HG03175 (cell line): ENCODE measurements around the gene SLC24A4.

Source experiments
- ATAC-seq: cut with Tn5 transposase; IDR thresholded peaks from one replicate; pipeline ENCODE4 v1.9.1; 2021; ENCODE audit warnings: mild to moderate bottlenecking, moderate library complexity; ENCODE audit not compliant: unreplicated experiment

Gene SLC24A4

GRCh38 chr14:92451755-92452154 is 128.8 kb downstream of the SLC24A4 start:
- no peak for ATAC-seq

DNA sequence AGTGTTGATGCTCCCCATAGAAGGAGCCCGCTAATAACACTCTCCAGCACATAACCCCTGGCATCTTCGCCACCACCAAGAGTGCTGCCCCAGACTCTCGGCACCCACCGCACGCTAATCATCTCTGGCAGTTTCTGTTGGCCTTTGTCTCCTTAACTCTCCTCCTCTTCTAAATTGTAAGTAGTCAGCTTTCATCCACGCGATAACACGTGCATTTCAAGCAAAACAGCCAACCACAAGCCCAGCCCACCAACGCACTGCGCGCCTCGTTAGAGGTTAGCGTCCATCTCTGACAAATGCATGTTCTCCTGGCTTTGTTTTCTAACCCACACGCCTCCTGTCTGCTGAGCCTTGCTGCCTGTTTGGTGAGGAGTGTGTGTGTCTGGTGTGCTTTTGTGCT is 129.5 kb downstream of the SLC24A4 start:
- no peak for ATAC-seq

DNA sequence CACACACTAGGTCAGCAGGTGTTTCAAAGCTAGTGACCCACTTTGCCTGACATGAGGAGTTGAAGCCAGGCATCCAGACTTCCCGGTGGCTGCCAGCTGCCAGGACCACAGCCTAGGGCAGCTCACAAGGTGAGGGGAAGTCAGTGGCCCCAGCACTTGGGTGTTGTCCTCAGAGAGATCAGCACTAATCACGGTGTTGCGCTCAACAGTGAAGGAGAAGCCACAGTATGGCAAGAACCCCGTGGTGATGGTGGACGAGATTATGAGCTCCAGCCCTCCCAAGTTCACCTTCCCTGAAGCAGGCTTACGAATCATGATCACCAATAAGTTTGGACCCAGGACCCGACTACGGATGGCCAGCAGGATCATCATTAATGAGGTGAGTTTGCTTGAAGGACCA is 130.7 kb downstream of the SLC24A4 start:
- ATAC-seq = no peak

GRCh38 chr14:92455231-92455630 is 132.3 kb downstream of the SLC24A4 start:
- no peak for ATAC-seq

DNA sequence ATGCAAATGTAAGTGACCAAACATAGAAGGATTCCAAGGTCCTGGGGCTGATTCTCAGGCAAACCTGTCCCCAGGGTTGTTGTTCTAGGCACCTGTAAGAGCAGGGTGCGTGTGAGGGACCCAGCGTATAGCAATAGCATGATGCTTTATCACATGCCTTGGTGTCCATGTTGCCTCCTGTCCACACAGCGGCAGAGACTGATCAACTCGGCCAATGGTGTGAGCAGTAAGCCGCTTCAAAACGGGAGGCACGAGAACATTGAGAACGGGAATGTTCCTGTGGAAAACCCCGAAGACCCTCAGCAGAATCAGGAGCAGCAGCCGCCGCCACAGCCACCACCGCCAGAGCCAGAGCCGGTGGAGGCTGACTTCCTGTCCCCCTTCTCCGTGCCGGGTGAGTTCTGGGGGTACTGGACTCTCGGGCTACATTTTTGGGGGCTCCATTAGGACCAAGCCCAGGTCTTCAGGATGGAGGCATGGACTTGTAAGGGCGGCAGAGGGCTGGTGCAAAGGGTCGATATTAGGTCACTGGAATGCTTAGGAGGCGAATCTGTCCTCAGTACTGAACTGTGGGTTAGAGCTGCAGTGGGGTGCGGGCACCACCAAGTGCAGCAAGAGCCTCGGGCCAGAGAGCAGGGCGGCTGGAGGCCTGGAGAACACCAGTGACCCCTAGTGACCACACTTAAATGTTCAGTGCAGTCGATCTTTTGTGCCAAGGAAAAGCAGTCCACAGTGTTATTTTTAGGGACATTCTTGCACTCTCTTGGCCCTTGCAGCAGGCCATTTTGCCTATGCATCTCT is 133.4 kb downstream of the SLC24A4 start:
- peak; percentile 40 for ATAC-seq

GRCh38 chr14:92457016-92457565 is 134.1 kb downstream of the SLC24A4 start:
- ATAC-seq = no peak

DNA sequence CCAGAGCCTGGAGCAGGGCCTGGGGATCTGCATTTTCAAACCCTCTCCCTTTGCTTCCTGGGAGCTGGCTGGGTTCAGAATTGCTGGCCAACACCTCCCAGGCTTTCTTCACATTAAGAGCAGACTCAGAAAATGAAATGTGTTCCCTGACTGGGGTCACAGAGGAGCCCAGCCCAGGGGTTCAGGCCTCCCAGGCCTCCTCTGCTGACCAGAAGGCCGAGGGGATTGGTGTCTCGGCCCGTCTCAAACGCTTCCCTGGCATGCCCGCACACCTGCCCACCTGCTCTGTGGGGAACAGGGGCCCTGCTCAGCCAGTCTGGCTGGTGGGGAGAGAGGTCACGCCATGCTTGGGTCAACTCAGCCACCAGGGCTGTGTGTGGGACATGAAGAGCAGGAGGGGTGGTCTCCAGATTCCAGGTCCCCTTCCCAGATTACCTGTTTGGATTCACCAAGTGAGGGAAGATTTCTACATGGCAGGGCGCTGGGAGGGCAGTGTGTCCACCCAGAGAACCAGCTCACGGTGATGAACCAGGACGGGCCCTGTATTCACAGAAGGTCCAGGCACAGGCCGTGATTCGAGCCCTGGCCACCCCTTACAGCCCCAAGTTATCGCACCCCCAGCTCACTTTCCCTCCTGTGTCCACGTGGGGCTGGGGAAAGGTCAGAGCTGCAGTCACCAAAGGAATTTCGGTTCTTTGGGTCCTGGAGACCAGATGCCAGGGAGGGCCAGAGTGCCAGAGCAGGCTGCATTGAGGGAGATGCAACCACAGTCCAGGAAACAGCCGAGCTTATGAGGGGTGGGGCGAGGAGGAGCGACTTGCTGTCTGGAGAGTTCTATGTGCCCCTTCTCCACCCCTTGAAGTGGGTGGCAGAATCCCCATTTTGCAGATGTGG is 135.4 kb downstream of the SLC24A4 start:
- ATAC-seq = no peak

DNA sequence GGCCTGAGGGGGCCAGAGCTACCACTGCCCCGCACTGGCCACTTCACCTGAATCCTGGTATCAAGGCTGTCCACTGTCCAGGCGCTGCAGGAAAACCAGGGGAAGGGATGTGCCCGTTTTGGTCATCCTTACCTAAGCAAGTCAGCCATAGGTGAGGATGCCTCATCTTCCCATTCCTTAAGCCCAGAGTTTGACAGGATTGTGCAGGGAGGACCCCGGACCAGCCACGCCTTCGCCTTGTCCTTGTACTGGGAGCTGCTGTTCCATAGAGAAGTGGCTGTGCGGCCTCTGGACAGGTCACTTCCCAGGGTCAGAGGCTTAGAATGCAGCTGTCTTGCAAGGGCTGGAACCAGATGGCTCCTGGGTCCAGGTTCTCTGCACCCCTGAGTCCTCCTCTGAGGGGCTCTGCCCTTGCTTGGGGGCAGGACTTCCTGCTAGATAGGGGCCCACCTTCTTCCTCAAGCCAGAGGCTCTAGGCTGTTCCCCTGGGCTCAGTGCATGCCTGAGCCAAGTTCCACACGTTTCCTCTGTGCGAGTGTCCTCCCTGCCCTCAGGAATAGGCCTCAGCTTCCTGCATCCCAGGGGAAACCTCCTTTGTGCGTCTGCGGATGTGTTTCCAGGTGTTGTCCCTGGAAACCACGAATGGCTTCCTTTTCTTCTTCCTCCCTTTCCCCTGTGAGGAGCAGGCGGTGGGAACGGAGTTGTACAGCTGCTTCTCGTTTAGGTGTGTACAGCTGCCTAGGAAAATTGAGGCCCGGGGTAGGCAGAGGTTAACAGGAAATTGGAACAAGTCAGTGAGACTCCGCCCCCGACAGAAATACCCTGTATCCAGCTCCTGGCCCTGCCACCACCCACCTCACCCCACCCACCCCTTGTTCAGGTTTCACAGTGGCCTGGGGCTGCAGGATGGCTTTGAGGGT is 136.3 kb downstream of the SLC24A4 start:
- no peak for ATAC-seq

GRCh38 chr14:92459950-92460421 is 137.0 kb downstream of the SLC24A4 start:
- no peak for ATAC-seq

DNA sequence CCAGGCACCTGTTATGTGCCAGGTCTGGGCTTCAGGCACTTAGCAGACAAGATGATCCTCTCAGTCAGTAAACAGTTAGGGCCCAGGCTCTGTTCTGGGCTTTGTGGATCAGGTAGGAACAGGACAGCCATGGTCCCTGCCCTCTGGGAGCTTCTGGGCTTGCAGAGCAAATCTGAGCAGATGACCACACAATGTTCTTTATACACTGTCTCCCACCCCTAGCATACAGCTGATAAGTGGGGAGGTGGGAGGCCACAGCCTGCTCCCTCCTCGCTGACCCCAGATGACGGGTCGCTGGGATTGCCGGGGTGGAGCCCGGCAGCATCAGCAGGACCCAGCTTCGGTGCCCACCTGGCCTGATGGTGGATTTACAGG is 137.6 kb downstream of the SLC24A4 start:
- ATAC-seq = no peak

DNA sequence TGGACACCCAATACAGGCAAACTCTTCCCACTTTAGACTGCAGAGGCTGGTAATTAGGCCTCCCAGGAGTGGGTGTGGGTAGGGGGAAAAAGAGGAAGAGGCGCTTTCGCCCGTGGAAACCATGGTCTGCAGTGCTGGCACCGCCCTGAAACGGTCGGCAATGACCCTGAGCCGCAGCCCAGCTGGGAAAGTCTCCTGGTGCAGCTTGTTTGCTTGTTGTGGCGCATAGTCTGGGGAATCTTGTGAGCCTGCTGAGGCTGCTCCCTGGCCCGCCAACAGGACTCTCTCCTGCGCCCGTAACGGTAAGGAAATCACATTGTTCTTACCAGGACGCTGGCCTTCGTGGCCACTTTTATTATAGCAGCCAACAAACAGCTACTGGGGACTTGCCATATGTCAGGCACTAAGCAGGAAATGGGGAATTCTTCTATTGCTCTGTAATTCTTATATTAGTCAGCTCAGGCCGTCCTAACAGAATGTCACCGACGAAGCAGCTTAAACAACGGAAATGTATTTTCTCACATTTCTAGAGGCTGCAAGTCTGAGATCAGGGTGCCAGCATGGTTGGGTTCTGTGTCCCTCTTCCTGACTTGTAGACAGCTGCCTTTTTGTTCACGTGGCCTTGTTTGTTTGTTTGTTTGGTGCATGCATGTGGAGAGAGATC is 138.1 kb downstream of the SLC24A4 start:
- ATAC-seq = peak; percentile 58

DNA sequence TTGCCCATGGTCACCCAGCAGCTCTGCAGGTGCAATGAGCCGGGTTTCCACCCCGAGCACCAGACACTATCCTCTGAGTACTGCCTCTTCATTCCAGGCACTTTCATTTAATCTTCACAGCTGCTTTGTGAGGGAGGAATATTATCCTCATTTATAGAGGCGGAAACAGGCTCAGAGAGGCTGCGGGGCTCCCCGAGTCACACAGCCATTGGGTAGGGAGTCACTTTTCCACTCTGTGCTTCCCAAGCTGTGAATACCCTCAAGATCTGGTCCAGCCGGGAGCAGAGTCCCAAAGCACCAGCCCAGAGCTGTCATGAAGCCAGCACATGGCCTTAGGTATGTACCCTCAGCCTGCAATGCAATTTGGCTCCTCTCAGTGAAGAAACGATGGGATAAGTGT is 138.9 kb downstream of the SLC24A4 start:
- ATAC-seq = no peak

DNA sequence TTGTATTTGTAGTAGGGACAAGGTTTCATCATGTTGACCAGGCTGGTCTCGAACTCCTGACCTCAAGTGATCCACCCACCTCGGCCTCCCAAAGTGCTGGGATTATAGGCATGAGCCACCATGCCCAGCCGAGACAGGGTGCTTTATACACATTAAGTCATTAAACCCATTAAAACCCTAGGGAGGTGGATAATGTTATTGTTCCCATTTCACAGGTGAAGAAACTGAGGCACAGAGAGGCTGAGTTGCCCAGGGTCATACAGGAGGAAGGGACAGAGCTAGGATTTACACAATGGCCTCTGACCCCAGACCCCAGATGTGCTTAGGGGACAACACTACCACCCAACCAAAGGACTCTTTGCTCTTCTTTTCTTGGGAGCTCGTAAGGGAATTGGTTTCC is 139.6 kb downstream of the SLC24A4 start:
- ATAC-seq = no peak

GRCh38 chr14:92463141-92463540 is 140.2 kb downstream of the SLC24A4 start:
- no peak for ATAC-seq

- no peak for ATAC-seq
These were observed 141.2 kb downstream of the SLC24A4 start for GRCh38 chr14:92464156-92464555.

- no peak for ATAC-seq
These were observed 141.8 kb downstream of the SLC24A4 start for GRCh38 chr14:92464716-92465115.

- no peak for ATAC-seq
These were observed 142.5 kb downstream of the SLC24A4 start for GRCh38 chr14:92465353-92466055.

DNA sequence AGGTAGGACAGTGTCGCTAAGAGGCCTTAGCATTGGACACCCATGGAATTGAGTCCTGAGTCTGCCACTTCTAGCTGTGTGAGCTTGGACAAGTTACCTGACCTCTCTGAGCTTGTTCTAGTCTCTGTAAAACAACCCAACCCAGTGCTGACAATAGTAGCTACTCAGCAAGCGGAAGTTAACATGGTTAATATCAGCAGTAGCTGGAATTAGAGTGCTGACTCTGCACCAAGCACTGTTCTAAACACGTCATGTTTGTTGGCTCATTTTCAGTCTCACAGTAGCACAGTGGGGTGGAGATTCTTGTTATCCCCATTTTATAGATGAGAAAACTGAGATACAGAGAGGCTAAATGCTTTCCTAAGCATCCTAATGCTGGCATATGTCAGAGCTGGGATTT is 143.1 kb downstream of the SLC24A4 start:
- no peak for ATAC-seq

DNA sequence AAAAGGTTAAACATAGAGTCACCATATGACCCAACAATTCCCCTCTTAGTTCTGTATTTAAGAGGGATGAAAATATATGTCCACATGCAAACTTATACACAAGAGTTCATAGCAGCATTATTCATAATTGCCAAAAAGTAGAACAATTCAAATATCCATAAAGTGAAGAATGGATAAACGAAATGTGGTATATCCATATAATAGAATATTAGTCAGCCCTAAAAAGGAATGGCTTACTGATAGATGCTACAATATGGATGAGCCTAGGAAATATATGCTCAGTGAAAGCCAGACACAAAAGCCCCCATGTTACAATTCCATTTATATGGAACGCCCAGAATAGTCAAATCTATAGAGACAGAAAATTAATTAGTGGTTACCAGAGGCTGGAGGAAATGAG is 146.6 kb downstream of the SLC24A4 start:
- no peak for ATAC-seq
